Neutrophil (primary cell): ENCODE results near the gene PAFAH1B2.

Source experiments
- H3K27ac ChIP-seq: fragments of 200-600 bp; sonication (generic); 2 replicates; pipeline ENCODE4 v1.5.1; 2016; ENCODE audit warnings: mild to moderate bottlenecking, moderate library complexity
- H3K27me3 ChIP-seq: fragments of 200-600 bp; sonication (generic); 2 replicates; pipeline ENCODE4 v1.6.0; 2016; ENCODE audit warnings: mild to moderate bottlenecking
- H3K36me3 ChIP-seq: fragments of 200-600 bp; sonication (generic); 2 replicates; pipeline ENCODE4 v1.5.1; 2017
- H3K4me1 ChIP-seq, 2 experiments: fragments of 200-600 bp in 1 of 2; sonication (generic) in 1 of 2; 1 replicate in 1 of 2; 2 replicates in 1 of 2; pipeline versions ENCODE4 v1.5.1 to v1.6.1; 2013 to 2016; ENCODE audit warnings: low read depth in 1 of 2, low read length in 1 of 2, mild to moderate bottlenecking in 1 of 2, moderate library complexity in 1 of 2; ENCODE audit not compliant: control insufficient read depth in 1 of 2, insufficient read depth in 1 of 2
- H3K4me3 ChIP-seq, 2 experiments: fragments of 200-600 bp in 1 of 2; sonication (generic) in 1 of 2; 1 replicate in 1 of 2; 2 replicates in 1 of 2; pipeline ENCODE4 v1.5.1; 2013 to 2016; ENCODE audit warnings: low read depth in 1 of 2, low read length in 1 of 2, mild to moderate bottlenecking in 1 of 2, moderate library complexity in 1 of 2
- H3K9me3 ChIP-seq: fragments of 200-600 bp; sonication (generic); 2 replicates; pipeline ENCODE4 v1.5.1; 2016
- TF ChIP-seq, protein P1 (sequence below): fragments of 200-600 bp; sonication (generic); IDR thresholded peaks from 2 replicates; pipeline ENCODE4 v1.5.1; 2016; ENCODE audit warnings: antibody characterized with exemption

PAFAH1B2 gene

DNA sequence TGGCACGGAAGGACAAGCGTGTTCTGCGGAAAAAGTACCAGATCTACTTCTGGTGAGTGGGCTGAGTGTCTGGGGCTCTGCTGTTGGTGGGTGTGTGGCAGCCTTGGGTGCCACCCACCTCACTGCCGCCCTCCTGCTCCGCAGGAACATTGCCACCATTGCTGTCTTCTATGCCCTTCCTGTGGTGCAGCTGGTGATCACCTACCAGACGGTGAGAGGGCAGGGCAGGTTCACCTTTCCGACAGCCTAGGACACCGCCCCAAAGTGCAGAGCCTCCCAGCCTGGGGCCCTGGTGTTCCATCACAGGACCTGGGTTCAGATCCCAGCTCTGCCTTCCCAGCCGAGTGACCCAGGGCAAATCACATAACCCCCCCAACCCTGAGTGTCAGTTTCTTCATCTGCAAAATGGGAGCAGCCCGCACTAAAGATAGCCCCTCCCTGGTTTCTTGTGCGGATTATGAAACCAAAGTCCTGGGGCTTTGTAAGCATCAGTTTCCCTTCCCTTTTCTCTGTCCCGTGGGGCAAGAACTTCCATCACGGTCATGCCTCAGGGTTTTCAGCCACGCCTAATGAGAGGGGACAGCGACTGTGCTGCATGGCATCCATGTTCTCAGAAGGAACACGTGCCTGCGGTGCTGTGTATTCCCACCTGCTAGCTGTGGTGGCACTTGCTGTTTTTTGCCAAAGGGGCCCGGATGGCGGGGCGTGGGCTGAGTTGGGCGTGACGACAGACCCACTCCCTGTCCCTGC is 45.3 kb downstream of the PAFAH1B2 start:
- Histone ChIP-seq H3K27ac (no peak overlapping the region), H3K4me1 (no peaks in the 10 kb centered on the region), H3K27me3 (no peaks in the 10 kb centered on the region), H3K9me3 (no peaks in the 10 kb centered on the region), H3K36me3 (peaks cover 36% of the 10 kb centered on the region), H3K4me3 (no peak overlapping the region)
- TF ChIP-seq, protein P1, sequence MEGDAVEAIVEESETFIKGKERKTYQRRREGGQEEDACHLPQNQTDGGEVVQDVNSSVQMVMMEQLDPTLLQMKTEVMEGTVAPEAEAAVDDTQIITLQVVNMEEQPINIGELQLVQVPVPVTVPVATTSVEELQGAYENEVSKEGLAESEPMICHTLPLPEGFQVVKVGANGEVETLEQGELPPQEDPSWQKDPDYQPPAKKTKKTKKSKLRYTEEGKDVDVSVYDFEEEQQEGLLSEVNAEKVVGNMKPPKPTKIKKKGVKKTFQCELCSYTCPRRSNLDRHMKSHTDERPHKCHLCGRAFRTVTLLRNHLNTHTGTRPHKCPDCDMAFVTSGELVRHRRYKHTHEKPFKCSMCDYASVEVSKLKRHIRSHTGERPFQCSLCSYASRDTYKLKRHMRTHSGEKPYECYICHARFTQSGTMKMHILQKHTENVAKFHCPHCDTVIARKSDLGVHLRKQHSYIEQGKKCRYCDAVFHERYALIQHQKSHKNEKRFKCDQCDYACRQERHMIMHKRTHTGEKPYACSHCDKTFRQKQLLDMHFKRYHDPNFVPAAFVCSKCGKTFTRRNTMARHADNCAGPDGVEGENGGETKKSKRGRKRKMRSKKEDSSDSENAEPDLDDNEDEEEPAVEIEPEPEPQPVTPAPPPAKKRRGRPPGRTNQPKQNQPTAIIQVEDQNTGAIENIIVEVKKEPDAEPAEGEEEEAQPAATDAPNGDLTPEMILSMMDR, result no peak

DNA sequence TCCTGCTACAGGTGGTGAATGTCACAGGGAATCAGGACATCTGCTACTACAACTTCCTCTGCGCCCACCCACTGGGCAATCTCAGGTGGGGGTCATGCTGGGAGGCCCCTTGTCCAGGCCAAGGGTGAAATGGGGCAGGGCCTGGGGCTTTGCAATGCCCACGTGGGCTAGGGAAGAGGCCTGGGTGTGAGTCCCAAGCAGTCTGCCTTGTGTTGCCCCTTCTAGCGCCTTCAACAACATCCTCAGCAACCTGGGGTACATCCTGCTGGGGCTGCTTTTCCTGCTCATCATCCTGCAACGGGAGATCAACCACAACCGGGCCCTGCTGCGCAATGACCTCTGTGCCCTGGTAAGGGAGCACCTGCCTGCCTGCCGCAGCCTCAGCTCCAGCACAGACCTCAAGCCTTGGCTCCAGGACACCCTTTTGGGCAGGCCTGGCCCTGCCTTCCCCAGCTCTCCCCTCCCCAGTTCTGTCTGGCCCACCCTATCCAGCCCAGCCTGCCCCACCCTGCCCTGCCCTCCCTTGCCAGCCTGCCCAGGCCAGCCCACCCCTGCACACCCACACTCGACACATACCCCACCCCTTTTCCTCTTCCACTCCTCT is 46.0 kb downstream of the PAFAH1B2 start:
- H3K9me3 ChIP-seq, result no peaks in the 10 kb centered on the region
- no peak overlapping the region for H3K4me3 ChIP-seq
- H3K4me1 ChIP-seq, result no peaks in the 10 kb centered on the region
- peaks cover 36% of the 10 kb centered on the region for H3K36me3 ChIP-seq
- H3K27ac ChIP-seq, result no peak overlapping the region
- TF ChIP-seq, protein P1, result no peak
- H3K27me3 ChIP-seq, result no peaks in the 10 kb centered on the region

DNA sequence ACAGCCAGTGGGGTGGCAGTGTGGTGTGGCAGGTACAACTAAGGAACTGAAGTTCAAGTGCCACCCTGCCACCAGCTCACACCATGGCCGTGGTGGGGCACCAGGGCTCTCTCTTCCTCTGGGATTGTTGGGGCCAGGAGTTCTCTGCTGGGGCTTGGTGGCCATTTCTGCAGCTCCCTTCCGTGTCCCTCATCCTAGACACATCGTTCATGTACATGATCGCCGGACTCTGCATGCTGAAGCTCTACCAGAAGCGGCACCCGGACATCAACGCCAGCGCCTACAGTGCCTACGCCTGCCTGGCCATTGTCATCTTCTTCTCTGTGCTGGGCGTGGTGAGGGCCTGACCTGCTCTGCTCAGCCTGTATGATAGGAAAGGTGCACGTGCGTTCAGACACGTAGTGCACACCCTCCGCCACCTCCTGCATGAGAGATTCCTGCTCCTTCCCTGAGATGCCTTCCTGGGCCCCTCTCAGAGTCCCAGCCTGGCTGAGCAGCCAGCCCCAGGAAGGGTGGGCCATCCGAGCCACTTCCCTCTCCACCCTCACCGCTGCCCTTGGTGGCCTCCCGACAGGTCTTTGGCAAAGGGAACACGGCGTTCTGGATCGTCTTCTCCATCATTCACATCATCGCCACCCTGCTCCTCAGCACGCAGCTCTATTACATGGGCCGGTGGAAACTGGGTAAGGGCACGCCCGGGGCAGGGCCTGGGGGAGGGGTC is 47.8 kb downstream of the PAFAH1B2 start:
- no peak overlapping the region for H3K27ac ChIP-seq
- H3K27me3 ChIP-seq, result no peaks in the 10 kb centered on the region
- H3K9me3 ChIP-seq, result no peaks in the 10 kb centered on the region
- H3K36me3 ChIP-seq, result peaks cover 36% of the 10 kb centered on the region
- TF ChIP-seq, protein P1, result no peak
- no peak overlapping the region for H3K4me3 ChIP-seq
- no peaks in the 10 kb centered on the region for H3K4me1 ChIP-seq

DNA sequence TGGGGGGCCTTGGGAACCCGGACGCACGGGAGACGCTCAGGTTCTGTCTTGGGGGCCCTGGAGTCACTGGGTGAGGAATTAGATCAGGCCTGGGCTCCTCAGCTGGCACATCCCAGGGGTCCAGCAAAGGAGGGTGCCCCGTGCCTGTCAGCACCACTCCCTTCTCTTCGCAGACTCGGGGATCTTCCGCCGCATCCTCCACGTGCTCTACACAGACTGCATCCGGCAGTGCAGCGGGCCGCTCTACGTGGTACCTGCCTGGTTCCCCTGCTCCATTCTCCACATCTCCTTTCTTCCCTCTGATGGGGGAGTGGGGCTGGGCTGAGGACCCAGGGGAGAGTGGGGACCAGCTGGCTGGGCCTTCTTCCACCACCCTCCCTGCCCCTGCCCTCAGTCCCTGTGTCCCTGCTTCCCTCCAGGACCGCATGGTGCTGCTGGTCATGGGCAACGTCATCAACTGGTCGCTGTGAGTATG is 48.4 kb downstream of the PAFAH1B2 start:
- TF ChIP-seq, protein P1, result no peak
- no peak overlapping the region for H3K4me3 ChIP-seq
- H3K36me3 ChIP-seq, result peaks cover 34% of the 10 kb centered on the region
- H3K27me3 ChIP-seq, result no peaks in the 10 kb centered on the region
- H3K9me3 ChIP-seq, result no peaks in the 10 kb centered on the region
- H3K27ac ChIP-seq, result no peak overlapping the region
- H3K4me1 ChIP-seq, result no peaks in the 10 kb centered on the region

DNA sequence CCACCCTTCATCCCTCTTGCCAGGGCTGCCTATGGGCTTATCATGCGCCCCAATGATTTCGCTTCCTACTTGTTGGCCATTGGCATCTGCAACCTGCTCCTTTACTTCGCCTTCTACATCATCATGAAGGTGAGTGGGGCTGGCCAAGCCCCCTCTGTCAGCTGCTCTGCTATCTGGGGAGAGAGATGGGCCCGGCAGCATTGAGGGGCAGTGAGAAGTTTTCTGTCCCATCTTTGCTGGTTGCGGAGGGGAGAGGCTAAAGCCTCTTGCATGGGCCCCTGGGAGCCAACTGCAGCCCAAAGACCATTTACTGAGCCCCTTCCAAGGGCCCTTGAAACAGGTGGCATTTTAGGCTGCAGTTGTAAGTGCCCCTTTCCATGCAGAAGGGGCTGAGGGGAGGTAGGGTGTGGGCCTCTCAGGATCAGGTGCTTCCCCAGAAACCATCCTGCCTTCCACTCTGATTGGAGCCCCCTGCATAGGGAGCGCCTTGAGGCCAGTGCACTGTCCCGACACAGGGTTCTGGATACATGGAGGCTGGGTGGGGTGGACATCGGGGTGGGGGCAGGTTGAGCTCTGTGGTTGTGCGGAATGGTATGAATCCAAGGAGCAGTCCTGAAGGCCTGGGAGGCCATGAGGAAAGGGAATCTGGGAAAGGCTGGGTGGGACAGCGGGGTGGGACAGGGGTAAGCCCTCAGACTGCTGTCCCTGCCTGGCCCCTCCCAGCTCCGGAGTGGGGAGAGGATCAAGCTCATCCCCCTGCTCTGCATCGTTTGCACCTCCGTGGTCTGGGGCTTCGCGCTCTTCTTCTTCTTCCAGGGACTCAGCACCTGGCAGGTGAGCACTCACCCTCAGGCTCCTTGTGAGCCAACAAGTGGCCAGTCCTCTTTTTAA is 49.3 kb downstream of the PAFAH1B2 start:
- TF ChIP-seq, protein P1, result no peak
- Histone ChIP-seq H3K36me3 (peaks cover 32% of the 10 kb centered on the region), H3K27me3 (no peaks in the 10 kb centered on the region), H3K27ac (no peak overlapping the region), H3K4me1 (no peaks in the 10 kb centered on the region), H3K9me3 (no peaks in the 10 kb centered on the region), H3K4me3 (no peak overlapping the region)
